Bronchial smooth muscle cell (primary cell): ENCODE results near the gene CENPC. TPM values are rescaled to one million over a fixed set of nuclear protein-coding genes. Genes with fewer than 3 reads are reported as not detected.

Experiments used
- total RNA-seq: library from RNA; depleted of rRNA; stranded (reverse); fragments of >200 nt; gene quantifications from 2 replicates; pipeline ENCODE4 v1.2.1, GENCODE V29; 2014

The CENPC gene
- total RNA-seq, result 8.3 and 8.7 TPM in 2 replicates

GRCh38 chr4:67545199-67546003, at the start of gene CENPC:
TSS of gene CENPC (minus strand) at chr4:67545503. CDS start at chr4:67545355, 148 bp downstream.

GRCh38 chr4:67558493-67558892, 13.2 kb upstream of the CENPC start, which contains the start of gene STAP1:
TSS of gene STAP1 (plus strand) at chr4:67558727. CDS start at chr4:67558810, 83 bp downstream.

Other genes with a start within 250 kb of the CENPC start
- not detected in 2 replicates for gene STAP1, start 13.2 kb upstream of the CENPC start, total RNA-seq
- 45.1 and 128 TPM in 2 replicates for gene UBA6, start 155.7 kb upstream of the CENPC start, total RNA-seq
- not detected in 2 replicates for gene GNRHR, start 208.9 kb upstream of the CENPC start, total RNA-seq